Keratinocyte (primary cell): ENCODE data around the gene GFY. TPM values are rescaled to one million over a fixed set of nuclear protein-coding genes. Genes with fewer than 3 reads are reported as not detected.

Experiments used
- DNase-seq: peaks from one replicate; pipeline ENCODE4 v3.0.0-alpha.2; 2011; ENCODE audit warnings: low read depth, missing footprints, low spot score
- FAIRE-seq: peaks from 2 replicates; lab custom pipeline; 2011; peaks lifted over from hg19 to GRCh38; lab: Jason Lieb, UNC
- H2AFZ ChIP-seq: 2 replicates; pipeline ENCODE4 v1.6.0; 2012; ENCODE audit warnings: low read length, control low read depth, inconsistent platforms; ENCODE audit not compliant: control insufficient read depth
- H3K27ac ChIP-seq: 2 replicates; pipeline ENCODE4 v1.5.1; 2011; ENCODE audit warnings: low read length; ENCODE audit not compliant: control insufficient read depth, insufficient read depth
- H3K27me3 ChIP-seq: 3 replicates; pipeline ENCODE4 v1.6.0; 2011; ENCODE audit warnings: low read length; ENCODE audit not compliant: control insufficient read depth, insufficient read depth; ENCODE audit errors: extremely low read depth
- H3K36me3 ChIP-seq, 2 experiments: 2 replicates in 1 of 2; 3 replicates in 1 of 2; pipeline ENCODE4 v1.5.1; 2011; ENCODE audit warnings: low read length in 2 of 2, mild to moderate bottlenecking in 1 of 2; ENCODE audit not compliant: control insufficient read depth in 2 of 2, insufficient read depth in 2 of 2; ENCODE audit errors: extremely low read depth in 1 of 2
- H3K4me1 ChIP-seq: 3 replicates; pipeline ENCODE4 v1.5.1; 2011; ENCODE audit warnings: low read length; ENCODE audit not compliant: control insufficient read depth, insufficient read depth; ENCODE audit errors: extremely low read depth
- H3K4me2 ChIP-seq: 3 replicates; pipeline ENCODE4 v1.6.0; 2011; ENCODE audit warnings: low read depth, low read length; ENCODE audit not compliant: control insufficient read depth, insufficient read depth; ENCODE audit errors: extremely low read depth
- H3K4me3 ChIP-seq, 3 experiments: fragments of 200-600 bp in 1 of 3; sonication (generic) in 1 of 3; 2 replicates in 2 of 3; 3 replicates in 1 of 3; pipeline ENCODE4 v1.5.1; 2011 to 2016; ENCODE audit warnings: low read length in 3 of 3, mild to moderate bottlenecking in 3 of 3, control low read depth in 2 of 3, inconsistent platforms in 1 of 3, low read depth in 1 of 3, mixed read lengths in 1 of 3, mixed run types in 1 of 3, moderate library complexity in 1 of 3; ENCODE audit not compliant: control insufficient read depth in 2 of 3, insufficient read depth in 2 of 3; ENCODE audit errors: extremely low read depth in 1 of 3
- H3K79me2 ChIP-seq: 2 replicates; pipeline ENCODE4 v1.6.0; 2012; ENCODE audit warnings: low read length; ENCODE audit not compliant: control insufficient read depth, insufficient read depth
- H3K9ac ChIP-seq: 3 replicates; pipeline ENCODE4 v1.6.0; 2011; ENCODE audit warnings: low read length; ENCODE audit not compliant: control insufficient read depth, insufficient read depth; ENCODE audit errors: extremely low read depth
- H3K9me1 ChIP-seq: 3 replicates; pipeline ENCODE4 v1.6.0; 2011; ENCODE audit warnings: low read length; ENCODE audit not compliant: control insufficient read depth, insufficient read depth; ENCODE audit errors: extremely low read depth
- H3K9me3 ChIP-seq: 2 replicates; pipeline ENCODE4 v1.5.1; 2012; ENCODE audit warnings: low read depth, low read length; ENCODE audit not compliant: control insufficient read depth
- H4K20me1 ChIP-seq: 3 replicates; pipeline ENCODE4 v1.6.0; 2011; ENCODE audit warnings: low read length; ENCODE audit not compliant: control insufficient read depth, insufficient read depth; ENCODE audit errors: extremely low read depth
- CTCF ChIP-seq, 3 experiments: IDR thresholded peaks in 1 of 3; conservative IDR thresholded peaks in 1 of 3; optimal IDR thresholded peaks in 1 of 3; 2 replicates in 2 of 3; 3 replicates in 1 of 3; pipeline versions ENCODE3 to v1.5.1; 2011; ENCODE audit warnings: low read length in 3 of 3, mild to moderate bottlenecking in 3 of 3, moderate library complexity in 2 of 3, control low read depth in 1 of 3, inconsistent platforms in 1 of 3; ENCODE audit not compliant: insufficient read depth in 2 of 3; ENCODE audit errors: extremely low read depth in 1 of 3
- EZH2 ChIP-seq: IDR thresholded peaks from one replicate; pipeline ENCODE4 v1.6.1; 2012; ENCODE audit warnings: inconsistent platforms, mild to moderate bottlenecking, low read length, moderate library complexity
- dilution Hi-C: fragments of 300-500 bp; cut with MboI; formaldehyde crosslinking; loops from one replicate; pipeline ENCODE4 v1.7.0; 2020; ENCODE audit warnings: low sequenced_read_pairs; ENCODE audit not compliant: extremely low pct_ligation_motif_present
- polyA minus RNA-seq, 3 experiments: library from RNA; depleted of rRNA, polyadenylated mRNA; stranded (reverse); fragments of >200 nt; gene quantifications; 1 replicate in 1 of 3; 2 replicates in 1 of 3; 3 replicates in 1 of 3; pipeline ENCODE4 v1.2.3, GENCODE V29; 2011
- polyA plus RNA-seq, 5 experiments: library from polyadenylated mRNA; depleted of rRNA in 3 of 5; stranded (reverse) in 3 of 5; stranded (forward) in 1 of 5; unstranded in 1 of 5; fragments of >200 nt; gene quantifications; 1 replicate in 1 of 5; 2 replicates in 3 of 5; 3 replicates in 1 of 5; pipeline versions ENCODE4 v1.2.1 to v1.2.3, GENCODE V29; 2011 to 2012; ENCODE audit warnings: missing spikeins in 2 of 5, low read depth in 1 of 5, low replicate concordance in 1 of 5

Gene GFY, protein sequence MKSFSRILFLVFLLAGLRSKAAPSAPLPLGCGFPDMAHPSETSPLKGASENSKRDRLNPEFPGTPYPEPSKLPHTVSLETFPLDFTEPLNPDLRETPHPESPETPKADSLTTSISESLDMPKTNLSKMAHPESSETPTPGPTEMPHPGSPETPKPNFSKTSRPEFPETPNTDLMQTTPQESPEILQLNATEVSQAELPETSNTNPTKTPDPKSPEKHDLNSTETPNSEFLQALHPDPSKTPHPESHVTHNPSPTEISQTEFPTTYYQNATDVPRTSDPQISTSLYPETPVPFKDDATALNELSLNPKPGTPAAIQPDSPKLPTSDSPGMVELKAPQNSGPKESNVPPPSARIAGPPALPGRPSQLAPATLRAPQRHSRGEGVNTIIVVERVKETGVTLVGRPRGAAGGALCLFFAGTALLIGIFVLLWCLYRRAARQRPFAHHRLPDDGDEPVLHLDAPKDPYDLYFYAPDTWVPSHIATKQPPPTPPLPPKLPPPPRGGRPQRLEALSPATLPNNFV
- polyA plus RNA-seq (not detected in 3 replicates), polyA minus RNA-seq (not detected in 3 replicates)
- not detected for polyA plus RNA-seq (2011; ENCODE audit: low read depth)
- polyA plus RNA-seq (2011; cell fraction: cytosol; rRNA removed): not detected in 2 replicates
- not detected in 2 replicates for polyA plus RNA-seq (2011; cell fraction: nucleus; rRNA removed)
- not detected in 2 replicates for polyA plus RNA-seq (2012; ENCODE audit: low replicate concordance)
- not detected for polyA minus RNA-seq (2011; cell fraction: cytosol; rRNA and poly(A)+ RNA removed)
- polyA minus RNA-seq (2011; cell fraction: nucleus; rRNA and poly(A)+ RNA removed): not detected in 2 replicates

DNA sequence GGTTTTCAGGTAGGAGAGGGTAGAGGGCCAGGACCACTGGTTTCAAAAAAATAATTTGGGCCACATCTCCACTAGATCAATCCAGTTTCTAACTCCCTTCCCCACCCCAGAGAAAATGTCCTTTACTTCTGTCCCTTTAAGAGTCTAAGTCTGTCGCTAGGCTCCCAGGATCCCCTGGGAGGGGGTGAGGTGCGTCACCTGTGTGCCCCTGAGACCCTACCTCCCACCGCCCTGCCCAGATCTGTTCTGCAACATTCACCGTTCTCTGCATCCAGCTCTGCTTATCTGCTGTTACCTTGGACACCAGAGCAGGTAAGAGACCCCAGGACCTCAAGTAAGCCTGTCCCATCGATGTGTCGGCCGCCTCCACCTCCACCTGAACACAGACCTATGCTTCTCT is at the start of gene GFY:
GFY (plus strand) TSS at position 211 of the 400 bp plus-strand sequence. CDS start 1,043 bp downstream, outside the sequence.
- dilution Hi-C loops: no loop called here
- Histone ChIP-seq H3K9me1 (no peaks in the 10 kb centered on the region), H3K9me3 (no peaks in the 10 kb centered on the region), H3K9ac (no peak within 1 kb of the TSS), H3K4me2 (no peak within 1 kb of the TSS), H3K79me2 (no peaks in the 10 kb centered on the region), H3K27me3 (peaks cover 92% of the 10 kb centered on the region), H2AFZ (no peak within 1 kb of the TSS), H3K4me1 (peaks cover 7% of the 10 kb centered on the region), H3K27ac (no peak within 1 kb of the TSS), H3K36me3 (no peaks in the 10 kb centered on the region), H4K20me1 (no peaks in the 10 kb centered on the region), H3K4me3 (no peak within 1 kb of the TSS)
- TF ChIP-seq CTCF (optimal IDR thresholded peaks at IDR 0.05 in 1 of 3, IDR thresholded peaks at IDR 0.05 in 1 of 3, conservative IDR thresholded peaks at IDR 0.05 in 1 of 3; ENCODE audit: extremely low read depth in 1 of 3, insufficient read depth in 2 of 3, low read length in 3 of 3): no peak
- TF ChIP-seq EZH2: no peak
- FAIRE-seq (no peak), DNase-seq (no peak)

DNA sequence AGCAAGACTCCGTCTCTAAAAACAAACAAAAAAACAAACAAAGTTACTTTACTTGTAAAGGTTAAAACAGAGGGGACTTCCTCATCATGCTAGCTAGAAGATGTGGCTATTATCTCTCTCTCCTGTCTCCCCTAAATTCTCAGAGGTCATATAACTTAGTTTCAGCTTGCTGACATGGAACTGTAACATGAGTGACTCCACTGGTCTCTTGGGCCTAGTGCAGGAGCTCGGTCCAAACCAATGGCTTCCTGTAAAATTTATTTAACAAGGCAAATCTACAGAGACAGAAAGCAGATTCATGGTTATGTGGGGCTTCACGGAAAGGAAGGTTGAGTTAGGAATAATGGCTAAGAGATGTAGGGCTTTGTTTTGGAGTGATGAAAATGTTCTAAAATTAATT is 46.7 kb upstream of the GFY start:
- no peaks in the 10 kb centered on the region for H3K36me3 ChIP-seq
- DNase-seq: no peak
- H3K9me3 ChIP-seq: no peaks in the 10 kb centered on the region
- H3K4me2 ChIP-seq: no peak overlapping the region
- H3K27me3 ChIP-seq: no peaks in the 10 kb centered on the region
- dilution Hi-C loops: no loop called here
- H3K9me1 ChIP-seq: no peaks in the 10 kb centered on the region
- no peaks in the 10 kb centered on the region for H3K4me1 ChIP-seq
- no peak for TF ChIP-seq CTCF (optimal IDR thresholded peaks at IDR 0.05 in 1 of 3, IDR thresholded peaks at IDR 0.05 in 1 of 3, conservative IDR thresholded peaks at IDR 0.05 in 1 of 3; ENCODE audit: extremely low read depth in 1 of 3, insufficient read depth in 2 of 3, low read length in 3 of 3)
- TF ChIP-seq EZH2: no peak
- H3K79me2 ChIP-seq: no peaks in the 10 kb centered on the region
- no peak for FAIRE-seq
- no peak overlapping the region for H3K9ac ChIP-seq
- H3K27ac ChIP-seq: no peak overlapping the region
- no peaks in the 10 kb centered on the region for H4K20me1 ChIP-seq
- no peak overlapping the region for H3K4me3 ChIP-seq
- H2AFZ ChIP-seq: no peak overlapping the region
